ENCODE measurements around the gene NECAP2.
"Not testable (repeated sequence)": the region's sequence is repeated elsewhere in the genome, so short reads cannot be mapped to it uniquely, and the experiment has no call there.

Gene NECAP2

GRCh38 chr1:16506364-16507136 lies 66.0 kb downstream of the NECAP2 start:
- H3K4me2 ChIP-seq (ENCODE audit: low read depth, low read length); H3K4me1 ChIP-seq (ENCODE audit: low read length); H3K9me3 ChIP-seq (replicated peaks; ENCODE audit: insufficient read depth, low read length); H3K27me3 ChIP-seq (replicated peaks; ENCODE audit: insufficient read depth, low read length); DNase-seq; H3K36me3 ChIP-seq (replicated peaks; ENCODE audit: insufficient read depth, low read length); H3K27ac ChIP-seq (ENCODE audit: low read length); H4K20me1 ChIP-seq (ENCODE audit: insufficient read depth, low read length); H3F3A ChIP-seq (ENCODE audit: insufficient read depth, low read length); H3K79me2 ChIP-seq (ENCODE audit: low read length); H3K9me2 ChIP-seq (replicated peaks; ENCODE audit: insufficient read depth, low read length); H3K4me3 ChIP-seq (ENCODE audit: low read length); H2AFZ ChIP-seq (ENCODE audit: low read length); H3K9ac ChIP-seq (ENCODE audit: low read length): not testable (repeated sequence)

GRCh38 chr1:16508861-16509445 lies 68.4 kb downstream of the NECAP2 start:
- H3K4me3 ChIP-seq (ENCODE audit: low read length); H3K79me2 ChIP-seq (ENCODE audit: low read length): not testable (repeated sequence)
- peak; percentile 34 for DNase-seq

More at GRCh38 chr1:16508861-16509445, 68.4 kb downstream of the NECAP2 start:
- not testable (repeated sequence) for H3K9me3 ChIP-seq (replicated peaks; ENCODE audit: insufficient read depth, low read length); H3K36me3 ChIP-seq (replicated peaks; ENCODE audit: insufficient read depth, low read length); H3K27me3 ChIP-seq (replicated peaks; ENCODE audit: insufficient read depth, low read length); H3K4me1 ChIP-seq (ENCODE audit: low read length); H3F3A ChIP-seq (ENCODE audit: insufficient read depth, low read length); H3K4me2 ChIP-seq (ENCODE audit: low read depth, low read length); H4K20me1 ChIP-seq (ENCODE audit: insufficient read depth, low read length); H3K9ac ChIP-seq (ENCODE audit: low read length); H2AFZ ChIP-seq (ENCODE audit: low read length); H3K9me2 ChIP-seq (replicated peaks; ENCODE audit: insufficient read depth, low read length); H3K27ac ChIP-seq (ENCODE audit: low read length)
